Gastrocnemius medialis (tissue), 4 donors: ENCODE measurements around the gene CNTN4.

Experiments used
- POLR2A ChIP-seq, 2 donors: fragments of 450-650 bp; IDR thresholded peaks; one replicate each; pipeline ENCODE4 v1.6.1; 2017; ENCODE audit warnings: antibody characterized with exemption in 2 of 2, mild to moderate bottlenecking in 2 of 2, moderate library complexity in 2 of 2
- TF ChIP-seq, protein P1 (sequence below), 5 experiments: fragments of 450-650 bp in 3 of 5; fragments of 200-600 bp in 2 of 5; sonication (generic) in 2 of 5; IDR thresholded peaks in 4 of 5; conservative IDR thresholded peaks in 1 of 5; 1 replicate in 4 of 5; 2 replicates in 1 of 5; pipeline ENCODE4 v1.5.1; 2016 to 2019; ENCODE audit warnings: antibody characterized with exemption in 5 of 5, mild to moderate bottlenecking in 3 of 5, moderate library complexity in 3 of 5

DNA sequence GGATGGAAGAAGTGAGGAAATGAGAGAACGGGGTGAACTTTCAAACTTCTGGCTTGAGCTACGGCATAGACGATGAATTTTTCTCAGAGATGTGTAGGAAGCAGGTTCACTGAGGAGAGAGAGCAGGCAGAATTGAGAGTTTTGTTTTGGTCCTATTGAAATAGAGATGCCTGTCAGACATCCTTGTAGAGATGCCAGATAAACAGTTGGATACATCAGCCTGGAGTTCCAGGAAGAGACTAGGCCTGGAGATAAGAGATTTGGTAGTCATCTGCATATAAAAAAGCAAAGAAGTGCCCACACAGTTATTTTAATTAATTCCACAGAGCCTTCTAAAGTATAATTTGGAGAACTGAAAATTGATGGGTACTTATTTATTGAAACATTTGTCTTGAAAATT, 515.9 kb downstream of the CNTN4 start:
- TF ChIP-seq POLR2A (IDR thresholded peaks at IDR 0.05): no peak
- TF ChIP-seq, protein P1, sequence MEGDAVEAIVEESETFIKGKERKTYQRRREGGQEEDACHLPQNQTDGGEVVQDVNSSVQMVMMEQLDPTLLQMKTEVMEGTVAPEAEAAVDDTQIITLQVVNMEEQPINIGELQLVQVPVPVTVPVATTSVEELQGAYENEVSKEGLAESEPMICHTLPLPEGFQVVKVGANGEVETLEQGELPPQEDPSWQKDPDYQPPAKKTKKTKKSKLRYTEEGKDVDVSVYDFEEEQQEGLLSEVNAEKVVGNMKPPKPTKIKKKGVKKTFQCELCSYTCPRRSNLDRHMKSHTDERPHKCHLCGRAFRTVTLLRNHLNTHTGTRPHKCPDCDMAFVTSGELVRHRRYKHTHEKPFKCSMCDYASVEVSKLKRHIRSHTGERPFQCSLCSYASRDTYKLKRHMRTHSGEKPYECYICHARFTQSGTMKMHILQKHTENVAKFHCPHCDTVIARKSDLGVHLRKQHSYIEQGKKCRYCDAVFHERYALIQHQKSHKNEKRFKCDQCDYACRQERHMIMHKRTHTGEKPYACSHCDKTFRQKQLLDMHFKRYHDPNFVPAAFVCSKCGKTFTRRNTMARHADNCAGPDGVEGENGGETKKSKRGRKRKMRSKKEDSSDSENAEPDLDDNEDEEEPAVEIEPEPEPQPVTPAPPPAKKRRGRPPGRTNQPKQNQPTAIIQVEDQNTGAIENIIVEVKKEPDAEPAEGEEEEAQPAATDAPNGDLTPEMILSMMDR (IDR thresholded peaks at IDR 0.05 in 4 of 5, conservative IDR thresholded peaks at IDR 0.05 in 1 of 5): no peak
